Stimulated activated memory B cell treated with anti-CD40 and anti-IgM and Interleukin-4, amounts not matched to agents 10 μg/mL and 1 μg/mL and 100 μg/mL, for 72 hours (primary cell): ENCODE data around the gene KLHL8.

Source experiments
- ATAC-seq: fragments of 150-1000 bp; cut with Tn5 transposase; 2 replicates; pipeline ENCODE4 v1.10.0; 2021
- H3K27ac Mint-ChIP-seq: one replicate; pipeline ENCODE4 v1.8.0; 2022; ENCODE audit warnings: mild to moderate bottlenecking, mixed read lengths
- H3K27me3 Mint-ChIP-seq: one replicate; pipeline ENCODE4 v1.8.0; 2022; ENCODE audit warnings: mixed read lengths
- H3K36me3 Mint-ChIP-seq: one replicate; pipeline ENCODE4 v1.8.0; 2022; ENCODE audit warnings: mixed read lengths
- H3K4me1 Mint-ChIP-seq: one replicate; pipeline ENCODE4 v1.8.0; 2022; ENCODE audit warnings: mixed read lengths
- H3K4me3 Mint-ChIP-seq: one replicate; pipeline ENCODE4 v1.8.0; 2022; ENCODE audit warnings: mild to moderate bottlenecking, moderate library complexity, mixed read lengths
- H3K9me3 Mint-ChIP-seq: one replicate; pipeline ENCODE4 v1.8.0; 2022; ENCODE audit warnings: mixed read lengths

Gene KLHL8

DNA sequence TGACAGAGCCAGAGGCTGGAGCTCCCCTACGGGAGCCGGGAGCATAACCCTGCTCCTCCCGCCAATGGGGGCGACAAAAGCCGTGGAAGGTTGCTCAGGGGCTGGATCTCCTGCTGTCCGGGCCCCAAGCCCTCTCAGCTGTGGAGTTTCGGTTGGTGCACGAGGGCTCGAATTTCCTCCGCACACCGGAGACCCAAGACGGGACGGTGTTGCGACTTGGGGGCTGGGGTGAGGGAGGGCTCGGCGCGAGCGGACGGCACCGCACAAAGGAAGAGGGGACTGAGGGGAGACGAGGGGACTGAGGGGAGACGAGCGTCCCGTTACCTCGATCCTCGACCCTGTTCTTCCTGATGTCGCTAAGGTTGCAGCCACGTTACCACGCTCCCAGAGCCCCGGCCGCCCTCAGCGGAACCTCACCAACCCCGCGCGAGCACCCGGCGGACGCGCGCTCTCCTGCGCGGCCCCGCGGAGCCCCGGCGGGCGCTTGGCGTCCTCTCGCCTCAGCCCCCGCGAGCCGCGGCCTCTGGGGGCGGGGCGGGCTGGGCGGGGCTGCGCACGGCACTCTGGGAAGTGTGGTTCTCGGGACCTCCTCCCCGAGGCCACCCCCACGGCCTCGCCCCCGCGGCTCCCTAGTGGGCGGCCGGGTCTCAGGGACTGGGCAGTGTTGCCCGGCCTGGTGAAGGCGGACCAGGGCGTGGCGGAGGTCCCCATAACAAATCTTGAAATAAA, at the start of gene KLHL8:
Gene KLHL8, minus strand, starts transcription at position 525 of the 729 bp plus-strand sequence. CDS start 25,079 bp downstream, outside the sequence.
- peaks cover 14% of the 10 kb centered on the region for H3K4me1 Mint-ChIP-seq
- H3K4me3 Mint-ChIP-seq, result peak within 1 kb of the TSS; percentile 97

DNA sequence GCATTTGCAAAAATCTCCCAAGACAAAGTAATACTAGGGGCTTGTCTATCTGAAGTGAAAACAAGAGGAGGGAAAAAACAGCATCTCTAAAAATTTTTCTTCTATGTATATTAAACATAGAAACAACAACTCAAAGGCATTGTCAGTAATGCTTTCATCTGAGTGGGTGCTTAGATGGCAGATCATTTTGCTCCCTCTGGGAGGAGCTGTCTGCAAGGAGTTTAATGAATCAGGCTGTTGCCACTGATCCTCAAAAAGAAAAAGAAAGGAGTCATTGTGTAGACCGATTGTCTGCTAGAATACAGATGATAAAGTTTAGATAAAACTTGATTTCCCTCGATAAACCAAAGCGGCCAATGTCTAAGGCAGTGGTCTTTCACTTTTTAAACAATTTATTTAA, 49.7 kb upstream of the KLHL8 start:
- H3K27me3 Mint-ChIP-seq, result peaks cover 38% of the 10 kb centered on the region
- ATAC-seq, result no peak
- H3K36me3 Mint-ChIP-seq, result no peaks in the 10 kb centered on the region
- H3K4me3 Mint-ChIP-seq, result no peak overlapping the region
- H3K9me3 Mint-ChIP-seq, result no peaks in the 10 kb centered on the region
- no peaks in the 10 kb centered on the region for H3K4me1 Mint-ChIP-seq
- H3K27ac Mint-ChIP-seq, result no peak overlapping the region

More for the DNA sequence above, at the start of gene KLHL8:
- H3K27me3 Mint-ChIP-seq, result no peaks in the 10 kb centered on the region
- H3K36me3 Mint-ChIP-seq, result no peaks in the 10 kb centered on the region
- peak within 1 kb of the TSS; percentile 83 for H3K27ac Mint-ChIP-seq
- peak; percentile 97 for ATAC-seq
- no peaks in the 10 kb centered on the region for H3K9me3 Mint-ChIP-seq

GRCh38 chr4:87268411-87268810, 48.0 kb upstream of the KLHL8 start:
- no peaks in the 10 kb centered on the region for H3K36me3 Mint-ChIP-seq
- H3K4me1 Mint-ChIP-seq, result peaks cover 8% of the 10 kb centered on the region
- H3K9me3 Mint-ChIP-seq, result no peaks in the 10 kb centered on the region
- no peak overlapping the region for H3K27ac Mint-ChIP-seq
- no peak for ATAC-seq
- peaks cover 32% of the 10 kb centered on the region for H3K27me3 Mint-ChIP-seq
- H3K4me3 Mint-ChIP-seq, result no peak overlapping the region

DNA sequence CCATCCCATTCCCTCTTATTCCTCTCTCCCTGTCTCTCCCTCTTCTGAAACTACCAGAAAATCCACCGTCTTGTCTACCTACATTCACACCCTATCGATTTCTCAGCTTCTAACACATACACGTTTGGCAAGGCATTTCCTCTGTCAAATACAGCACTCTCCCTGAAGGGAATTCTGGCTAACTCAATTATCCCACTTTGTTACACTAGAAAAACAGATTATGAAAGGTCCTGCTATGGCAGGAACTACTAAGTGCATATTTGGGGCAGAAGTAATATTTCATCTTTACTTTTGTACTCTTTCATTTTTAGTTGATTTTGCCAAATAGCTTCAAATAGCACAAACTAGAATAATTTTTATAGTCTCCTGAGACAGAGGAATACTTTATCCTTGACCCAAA, 46.6 kb upstream of the KLHL8 start:
- Mint-ChIP-seq H3K4me3 (no peak overlapping the region), H3K27ac (no peak overlapping the region), H3K27me3 (peaks cover 23% of the 10 kb centered on the region)

DNA sequence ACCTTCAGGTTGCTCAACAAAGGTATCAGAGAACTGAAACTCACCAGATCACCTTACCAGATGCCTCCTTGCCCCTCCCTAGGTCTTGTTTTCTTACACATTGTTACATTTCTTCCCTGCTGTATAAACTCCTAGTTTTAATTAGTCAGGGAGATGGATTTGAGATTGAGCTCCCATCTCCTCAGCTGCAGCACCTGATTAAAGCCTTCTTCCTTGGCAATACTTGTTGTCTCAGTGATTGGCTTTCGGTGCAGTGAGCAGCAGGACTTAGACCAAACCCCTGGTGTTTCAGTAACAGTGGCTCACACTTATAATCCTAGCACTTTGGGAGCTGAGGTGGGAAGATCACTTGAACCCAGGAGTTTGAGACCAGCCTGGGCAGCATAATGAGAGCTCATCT, 42.5 kb upstream of the KLHL8 start:
- ATAC-seq, result no peak
- H3K4me1 Mint-ChIP-seq, result peaks cover 8% of the 10 kb centered on the region
- no peak overlapping the region for H3K27ac Mint-ChIP-seq
- H3K36me3 Mint-ChIP-seq, result no peaks in the 10 kb centered on the region
- H3K9me3 Mint-ChIP-seq, result peaks cover 3% of the 10 kb centered on the region
- peaks cover 11% of the 10 kb centered on the region for H3K27me3 Mint-ChIP-seq
- H3K4me3 Mint-ChIP-seq, result no peak overlapping the region

More for the DNA sequence above, 46.6 kb upstream of the KLHL8 start:
- Mint-ChIP-seq H3K4me1 (peaks cover 8% of the 10 kb centered on the region), H3K36me3 (no peaks in the 10 kb centered on the region), H3K9me3 (peaks cover 3% of the 10 kb centered on the region)
- ATAC-seq, result no peak

DNA sequence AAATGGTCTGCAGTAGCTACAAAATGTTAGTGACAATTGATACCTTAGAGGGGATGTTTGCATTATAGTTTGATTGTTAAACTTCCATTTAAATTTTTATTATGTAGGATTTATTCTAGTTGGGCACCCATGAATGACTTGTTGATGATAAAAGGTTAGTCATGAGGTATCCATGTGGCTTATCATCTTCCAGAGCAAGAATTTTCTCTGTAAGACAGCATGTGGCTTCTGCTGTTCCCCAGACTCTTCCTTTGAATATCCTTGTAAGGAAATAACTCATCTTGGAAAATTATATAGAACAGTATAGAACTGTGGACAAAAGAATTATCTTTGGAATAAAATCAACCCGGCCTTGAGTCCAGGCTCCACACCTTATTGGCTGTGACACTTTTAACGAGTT, 40.1 kb upstream of the KLHL8 start:
- H3K36me3 Mint-ChIP-seq, result no peaks in the 10 kb centered on the region
- H3K27me3 Mint-ChIP-seq, result no peaks in the 10 kb centered on the region
- H3K4me1 Mint-ChIP-seq, result peaks cover 8% of the 10 kb centered on the region
- peaks cover 6% of the 10 kb centered on the region for H3K9me3 Mint-ChIP-seq
- no peak overlapping the region for H3K27ac Mint-ChIP-seq
- no peak for ATAC-seq
- no peak overlapping the region for H3K4me3 Mint-ChIP-seq

- Mint-ChIP-seq H3K27ac (no peak overlapping the region), H3K36me3 (no peaks in the 10 kb centered on the region), H3K27me3 (no peaks in the 10 kb centered on the region), H3K4me3 (no peak overlapping the region), H3K4me1 (no peaks in the 10 kb centered on the region), H3K9me3 (peaks cover 6% of the 10 kb centered on the region)
- ATAC-seq, result no peak
Observed at GRCh38 chr4:87258677-87259076, 38.3 kb upstream of the KLHL8 start.

GRCh38 chr4:87257523-87257922, 37.1 kb upstream of the KLHL8 start:
- Mint-ChIP-seq H3K4me1 (no peaks in the 10 kb centered on the region), H3K9me3 (peaks cover 4% of the 10 kb centered on the region), H3K36me3 (no peaks in the 10 kb centered on the region), H3K27ac (no peak overlapping the region), H3K27me3 (no peaks in the 10 kb centered on the region), H3K4me3 (no peak overlapping the region)
- no peak for ATAC-seq

GRCh38 chr4:87255755-87256154, 35.3 kb upstream of the KLHL8 start:
- Mint-ChIP-seq H3K27me3 (no peaks in the 10 kb centered on the region), H3K4me3 (no peak overlapping the region), H3K9me3 (peaks cover 4% of the 10 kb centered on the region), H3K4me1 (no peaks in the 10 kb centered on the region), H3K36me3 (no peaks in the 10 kb centered on the region), H3K27ac (no peak overlapping the region)
- no peak for ATAC-seq

DNA sequence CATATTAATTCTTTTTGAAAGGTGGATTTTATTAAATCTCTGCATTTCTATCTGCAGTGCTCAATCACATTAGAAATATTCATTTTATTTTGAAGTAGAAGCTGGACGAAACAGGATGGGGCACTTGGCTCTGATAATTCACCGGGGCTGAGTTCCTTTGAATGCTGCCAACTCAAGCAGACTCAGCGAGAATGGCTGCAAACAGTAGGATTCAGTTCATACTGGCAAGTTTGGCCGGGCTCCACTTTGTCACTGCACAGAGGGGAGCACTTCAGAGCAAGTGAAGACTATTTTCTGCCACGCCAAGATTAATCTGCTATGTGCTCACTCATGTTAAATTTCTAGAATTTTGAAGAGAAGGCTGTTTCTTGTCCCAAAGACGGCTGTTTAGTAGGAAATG, 30.7 kb upstream of the KLHL8 start:
- Mint-ChIP-seq H3K4me1 (no peaks in the 10 kb centered on the region), H3K36me3 (no peaks in the 10 kb centered on the region), H3K4me3 (no peak overlapping the region), H3K27ac (no peak overlapping the region), H3K9me3 (peaks cover 7% of the 10 kb centered on the region), H3K27me3 (no peaks in the 10 kb centered on the region)
- no peak for ATAC-seq

GRCh38 chr4:87250294-87250693, 29.9 kb upstream of the KLHL8 start:
- peaks cover 3% of the 10 kb centered on the region for H3K27me3 Mint-ChIP-seq
- no peak for ATAC-seq
- no peaks in the 10 kb centered on the region for H3K4me1 Mint-ChIP-seq
- no peak overlapping the region for H3K27ac Mint-ChIP-seq
- no peak overlapping the region for H3K4me3 Mint-ChIP-seq
- H3K36me3 Mint-ChIP-seq, result no peaks in the 10 kb centered on the region
- peaks cover 3% of the 10 kb centered on the region for H3K9me3 Mint-ChIP-seq

DNA sequence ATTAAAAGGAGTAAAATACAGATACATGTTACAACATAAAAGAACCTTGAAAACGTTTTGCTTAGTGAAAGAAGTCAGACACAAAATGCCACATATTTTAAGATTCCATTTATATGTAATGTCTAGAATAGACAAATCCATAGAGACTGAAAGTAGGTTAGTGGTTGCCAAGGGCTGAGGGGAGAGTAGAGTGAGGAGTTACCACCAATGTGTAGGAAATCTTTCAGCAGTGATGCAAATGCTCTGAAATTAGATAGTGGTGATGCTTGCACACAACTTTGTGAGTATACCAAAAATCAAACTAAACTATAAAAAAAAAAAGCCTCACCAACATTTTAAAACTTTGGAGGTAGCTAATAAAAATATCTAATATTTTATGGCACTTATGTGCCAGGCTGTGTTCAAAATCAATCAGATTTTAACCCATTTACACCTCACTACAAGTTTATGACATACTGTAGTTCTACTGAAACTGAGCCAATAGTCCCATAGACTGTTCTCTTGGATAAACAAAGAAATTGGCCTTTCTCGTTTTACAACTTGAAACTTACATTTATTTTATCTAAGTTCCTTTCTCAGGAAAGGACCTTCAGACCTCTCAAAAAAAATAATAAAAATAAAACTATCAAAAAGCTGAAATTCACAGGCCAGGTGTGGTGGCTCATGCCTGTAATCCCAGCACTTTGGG, 29.1 kb upstream of the KLHL8 start:
- H3K36me3 Mint-ChIP-seq, result no peaks in the 10 kb centered on the region
- ATAC-seq, result no peak
- H3K27me3 Mint-ChIP-seq, result peaks cover 11% of the 10 kb centered on the region
- H3K27ac Mint-ChIP-seq, result no peak overlapping the region
- H3K4me1 Mint-ChIP-seq, result no peaks in the 10 kb centered on the region
- peaks cover 7% of the 10 kb centered on the region for H3K9me3 Mint-ChIP-seq
- H3K4me3 Mint-ChIP-seq, result no peak overlapping the region

DNA sequence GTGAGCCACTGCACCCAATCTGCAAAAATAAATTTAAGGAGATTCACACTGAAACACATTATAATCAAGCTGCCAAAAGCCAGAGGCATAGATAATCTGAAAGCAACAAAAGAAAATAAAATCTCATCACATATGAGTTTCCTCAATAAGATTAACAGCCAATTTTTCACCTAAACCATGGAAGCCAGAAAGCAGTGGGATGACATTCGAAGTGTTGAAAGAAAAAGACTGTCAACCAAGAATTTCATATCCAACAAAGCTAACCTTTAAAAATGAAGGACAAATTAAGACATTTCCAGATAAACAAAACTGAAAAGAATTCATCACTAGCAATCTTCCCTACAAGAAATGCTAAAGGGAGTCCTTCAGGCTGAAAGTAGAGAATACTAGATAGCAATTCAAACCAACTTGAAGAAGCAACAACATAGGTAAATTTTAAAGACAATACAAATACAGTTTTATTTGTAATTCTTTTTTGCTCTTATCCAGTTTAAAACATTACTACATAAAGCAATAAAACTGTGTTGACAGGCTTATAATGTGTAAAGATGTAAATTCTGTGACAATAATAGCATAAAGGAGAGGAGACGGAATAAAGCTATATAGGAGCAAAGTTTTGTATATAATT, 23.1 kb upstream of the KLHL8 start:
- Mint-ChIP-seq H3K9me3 (peaks cover 24% of the 10 kb centered on the region), H3K27ac (no peak overlapping the region), H3K4me3 (no peak overlapping the region), H3K4me1 (no peaks in the 10 kb centered on the region), H3K27me3 (peaks cover 14% of the 10 kb centered on the region), H3K36me3 (peaks cover 4% of the 10 kb centered on the region)
- no peak for ATAC-seq

GRCh38 chr4:87241336-87241735, 20.9 kb upstream of the KLHL8 start:
- no peak for ATAC-seq
- H3K27me3 Mint-ChIP-seq, result peaks cover 14% of the 10 kb centered on the region
- H3K36me3 Mint-ChIP-seq, result peaks cover 4% of the 10 kb centered on the region
- no peak overlapping the region for H3K27ac Mint-ChIP-seq
- peaks cover 21% of the 10 kb centered on the region for H3K9me3 Mint-ChIP-seq
- no peak overlapping the region for H3K4me3 Mint-ChIP-seq
- no peaks in the 10 kb centered on the region for H3K4me1 Mint-ChIP-seq

- ATAC-seq, result no peak
- Mint-ChIP-seq H3K27me3 (peaks cover 12% of the 10 kb centered on the region), H3K27ac (no peak overlapping the region), H3K4me3 (no peak overlapping the region), H3K9me3 (peaks cover 21% of the 10 kb centered on the region), H3K4me1 (peaks cover 8% of the 10 kb centered on the region), H3K36me3 (peaks cover 4% of the 10 kb centered on the region)
Observed at GRCh38 chr4:87240341-87240740, 19.9 kb upstream of the KLHL8 start.

- no peak for ATAC-seq
- Mint-ChIP-seq H3K27me3 (peaks cover 6% of the 10 kb centered on the region), H3K4me3 (no peak overlapping the region), H3K36me3 (peaks cover 4% of the 10 kb centered on the region), H3K4me1 (peaks cover 8% of the 10 kb centered on the region), H3K27ac (no peak overlapping the region), H3K9me3 (peaks cover 20% of the 10 kb centered on the region)
Observed at GRCh38 chr4:87239821-87240220, 19.4 kb upstream of the KLHL8 start.
